ENCODE results near the gene UBP1. TPM values are rescaled to one million over a fixed set of nuclear protein-coding genes. Genes with fewer than 3 reads are reported as not detected.

The UBP1 gene
- polyA plus RNA-seq, 3 donors = 15.6 to 31.4 (median 28.7) TPM

- H3K27ac ChIP-seq (ENCODE audit: low read depth, low read length) = no peak overlapping the region
- WGBS, 3 donors = 82 to 87% (median 84%) methylated on average over 2 of the region's 2 CpGs
These were observed 38.4 kb downstream of the UBP1 start for GRCh38 chr3:33401781-33402180.

GRCh38 chr3:33398410-33398809 is 41.8 kb downstream of the UBP1 start:
- H3K27ac ChIP-seq (ENCODE audit: low read depth, low read length) = no peak overlapping the region
- WGBS, 3 donors = 96 to 98% (median 98%) methylated on average over 5 of the region's 5 CpGs

GRCh38 chr3:33395900-33396299 is 44.3 kb downstream of the UBP1 start:
- no peak overlapping the region for H3K27ac ChIP-seq (ENCODE audit: low read depth, low read length)
- WGBS, 3 donors = 90 to 93% (median 92%) methylated on average over 7 of the region's 7 CpGs

GRCh38 chr3:33394403-33395054 is 45.7 kb downstream of the UBP1 start:
- WGBS, 3 donors = 75 to 100% (median 95%) methylated on average over 1 of the region's 1 CpG

GRCh38 chr3:33392703-33393125 is 47.5 kb downstream of the UBP1 start:
- WGBS, 3 donors = 45 to 77% (median 69%) methylated on average over 4 of the region's 4 CpGs
- H3K27ac ChIP-seq (ENCODE audit: low read depth, low read length) = no peak overlapping the region

More at GRCh38 chr3:33394403-33395054, 45.7 kb downstream of the UBP1 start:
- no peak overlapping the region for H3K27ac ChIP-seq (ENCODE audit: low read depth, low read length)

GRCh38 chr3:33392144-33392543 is 48.1 kb downstream of the UBP1 start:
- WGBS, 3 donors = 93 to 94% (median 94%) methylated on average over 4 of the region's 4 CpGs
- no peak overlapping the region for H3K27ac ChIP-seq (ENCODE audit: low read depth, low read length)

- WGBS, 3 donors = 83 to 88% (median 88%) methylated on average over 8 of the region's 8 CpGs
These were observed 48.8 kb downstream of the UBP1 start for GRCh38 chr3:33391255-33391995.

GRCh38 chr3:33389908-33390307 is 50.3 kb downstream of the UBP1 start:
- H3K27ac ChIP-seq (ENCODE audit: low read depth, low read length) = no peak overlapping the region
- WGBS, 3 donors = 93 to 95% (median 94%) methylated on average over 4 of the region's 4 CpGs

More at GRCh38 chr3:33391255-33391995, 48.8 kb downstream of the UBP1 start:
- no peak overlapping the region for H3K27ac ChIP-seq (ENCODE audit: low read depth, low read length)

GRCh38 chr3:33388374-33389100 is 51.7 kb downstream of the UBP1 start:
- 78 to 88% (median 79%) methylated on average over 7 of the region's 7 CpGs for WGBS, 3 donors
- no peak overlapping the region for H3K27ac ChIP-seq (ENCODE audit: low read depth, low read length)

- 78 to 83% (median 78%) methylated on average over 1 of the region's 1 CpG for WGBS, 3 donors
- H3K27ac ChIP-seq (ENCODE audit: low read depth, low read length) = no peak overlapping the region
These were observed 53.6 kb downstream of the UBP1 start for GRCh38 chr3:33386631-33387030.

GRCh38 chr3:33385423-33385822 is 54.8 kb downstream of the UBP1 start:
- H3K27ac ChIP-seq (ENCODE audit: low read depth, low read length) = no peak overlapping the region
- WGBS, 3 donors = 44 to 78% (median 61%) methylated on average over 5 of the region's 5 CpGs

GRCh38 chr3:33383951-33384350 is 56.3 kb downstream of the UBP1 start:
- 97 to 98% (median 98%) methylated on average over 12 of the region's 12 CpGs for whole genome bisulfite sequencing, 3 donors
- no peak overlapping the region for H3K27ac ChIP-seq (ENCODE audit: low read depth, low read length)

- H3K27ac ChIP-seq (ENCODE audit: low read depth, low read length) = no peak overlapping the region
- WGBS, 3 donors = 92 to 94% (median 92%) methylated on average over 3 of the region's 3 CpGs
These were observed 59.6 kb downstream of the UBP1 start for GRCh38 chr3:33380653-33381052.

GRCh38 chr3:33377931-33378330 is 62.3 kb downstream of the UBP1 start:
- H3K27ac ChIP-seq (ENCODE audit: low read depth, low read length) = no peak overlapping the region
- WGBS, 3 donors = 83 to 95% (median 89%) methylated on average over 3 of the region's 3 CpGs

- H3K27ac ChIP-seq (ENCODE audit: low read depth, low read length) = no peak overlapping the region
- 91 to 94% (median 91%) methylated on average over 3 of the region's 3 CpGs for WGBS, 3 donors
These were observed 62.7 kb downstream of the UBP1 start for GRCh38 chr3:33377489-33377888.

- 49 to 56% (median 51%) methylated on average over 6 of the region's 6 CpGs for WGBS, 3 donors
These were observed 67.1 kb downstream of the UBP1 start for GRCh38 chr3:33373082-33373437.

GRCh38 chr3:33372218-33373081 is 67.8 kb downstream of the UBP1 start:
- 47 to 55% (median 53%) methylated on average over 14 of the region's 14 CpGs for WGBS, 3 donors
- H3K27ac ChIP-seq (ENCODE audit: low read depth, low read length) = no peak overlapping the region

More at GRCh38 chr3:33373082-33373437, 67.1 kb downstream of the UBP1 start:
- no peak overlapping the region for H3K27ac ChIP-seq (ENCODE audit: low read depth, low read length)

GRCh38 chr3:33364531-33365128 is 75.6 kb downstream of the UBP1 start:
- no peak overlapping the region for H3K27ac ChIP-seq (ENCODE audit: low read depth, low read length)
- WGBS, 3 donors = 81 to 97% (median 87%) methylated on average over 10 of the region's 10 CpGs

Data from adipose tissue (tissue), 3 donors.